NCI-H510A treated with DMSO at 0.1 percent for 48 hours (cell line): ENCODE results near the gene COL11A1.
"Not testable (repeated sequence)": the region's sequence is repeated elsewhere in the genome, so short reads cannot be mapped to it uniquely, and the experiment has no call there.

Experiments used
- DNase-seq: peaks from one replicate; lab custom pipeline; 2025; lab: John Stamatoyannopoulos, UW

The COL11A1 gene

GRCh38 chr1:103108376-103109150 is at the start of gene COL11A1:
Gene COL11A1, minus strand, starts transcription at chr1:103108522. Its CDS starts 344 bp downstream, at chr1:103108178.
- DNase-seq: no peak

- no peak for DNase-seq
Measured at GRCh38 chr1:103156966-103157365, 48.6 kb upstream of the COL11A1 start.

- DNase-seq: no peak
Measured at GRCh38 chr1:103146166-103146565, 37.8 kb upstream of the COL11A1 start.

DNA sequence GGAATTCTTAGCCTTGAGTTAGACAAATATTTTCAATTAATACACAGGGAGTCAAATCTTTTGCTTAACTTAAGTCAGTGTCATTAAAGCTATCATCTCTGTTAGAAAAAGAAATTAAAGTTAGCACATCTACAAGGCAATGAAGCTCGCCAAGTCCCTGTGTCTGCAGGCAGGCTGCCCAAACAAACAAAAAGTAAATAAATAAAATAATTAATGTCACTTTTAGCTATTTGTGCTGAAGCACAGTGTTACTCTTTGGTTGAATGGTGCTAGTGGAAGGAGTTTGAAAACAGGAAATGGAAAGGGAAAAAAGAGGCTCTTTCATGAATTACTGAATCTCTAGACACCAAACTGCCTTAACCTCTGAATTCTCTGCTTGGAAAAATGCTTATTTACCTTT is 37.1 kb upstream of the COL11A1 start:
- no peak for DNase-seq

GRCh38 chr1:103144681-103145080 is 36.4 kb upstream of the COL11A1 start:
- DNase-seq: no peak

DNA sequence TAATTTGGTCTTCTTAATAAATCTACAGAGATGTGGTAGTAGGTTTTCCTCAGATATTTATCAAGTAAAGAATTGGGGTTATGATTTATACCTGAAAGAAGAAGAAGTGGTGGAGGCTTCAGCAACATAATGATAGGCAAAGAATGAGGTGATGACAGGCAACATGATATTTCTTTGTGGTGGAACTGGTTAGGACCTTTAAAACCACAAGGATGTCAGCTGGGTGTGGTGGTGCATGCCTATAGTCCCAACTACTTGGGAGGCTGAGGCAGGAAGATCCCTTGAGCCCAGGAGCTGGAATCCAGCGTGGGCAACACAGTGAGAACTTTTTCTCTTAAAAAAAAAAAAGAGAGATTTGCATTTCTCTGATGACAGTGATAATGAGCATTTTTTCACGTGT is 34.1 kb upstream of the COL11A1 start:
- no peak for DNase-seq

DNA sequence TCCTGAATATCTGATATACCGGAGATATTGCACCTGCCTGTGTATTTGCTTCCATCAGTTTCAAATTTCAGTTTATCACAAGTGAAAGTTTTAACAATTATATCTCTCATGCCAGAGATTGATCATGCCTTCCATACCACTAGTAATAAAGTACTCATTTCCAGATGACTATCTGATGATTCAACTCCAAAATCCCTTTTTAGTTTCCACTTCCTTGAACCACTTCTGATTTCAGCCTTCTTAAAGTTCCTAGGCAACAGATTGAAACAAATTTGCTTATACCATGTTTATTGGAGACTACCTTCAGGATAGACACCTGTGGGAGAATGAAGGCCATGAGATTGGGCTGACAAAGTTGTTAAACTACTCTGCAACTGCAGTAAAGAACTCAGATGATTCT is 21.5 kb upstream of the COL11A1 start:
- no peak for DNase-seq

GRCh38 chr1:103129255-103129654 is 20.9 kb upstream of the COL11A1 start:
- DNase-seq: no peak

DNA sequence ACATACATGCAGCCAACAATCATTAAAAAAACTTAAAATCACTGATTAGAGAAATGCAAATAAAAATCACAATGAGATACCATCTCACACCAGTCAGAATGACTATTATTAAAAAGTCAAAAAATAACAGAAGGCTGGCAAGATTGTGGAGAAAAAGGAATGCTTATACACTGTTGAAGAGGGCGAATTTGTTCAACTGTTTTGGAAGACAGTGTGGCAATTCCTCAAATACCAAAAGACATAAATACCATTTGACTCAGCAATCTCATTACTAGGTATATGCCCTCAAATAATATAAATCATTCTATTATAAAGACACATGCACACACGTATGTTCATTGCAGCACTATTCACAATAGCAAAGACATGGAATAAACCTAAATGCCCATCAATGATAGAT is 19.9 kb upstream of the COL11A1 start:
- DNase-seq: not testable (repeated sequence)

- no peak for DNase-seq
Measured at GRCh38 chr1:103125219-103125618, 16.9 kb upstream of the COL11A1 start.

- no peak for DNase-seq
Measured at GRCh38 chr1:103122983-103123720, 14.8 kb upstream of the COL11A1 start.

DNA sequence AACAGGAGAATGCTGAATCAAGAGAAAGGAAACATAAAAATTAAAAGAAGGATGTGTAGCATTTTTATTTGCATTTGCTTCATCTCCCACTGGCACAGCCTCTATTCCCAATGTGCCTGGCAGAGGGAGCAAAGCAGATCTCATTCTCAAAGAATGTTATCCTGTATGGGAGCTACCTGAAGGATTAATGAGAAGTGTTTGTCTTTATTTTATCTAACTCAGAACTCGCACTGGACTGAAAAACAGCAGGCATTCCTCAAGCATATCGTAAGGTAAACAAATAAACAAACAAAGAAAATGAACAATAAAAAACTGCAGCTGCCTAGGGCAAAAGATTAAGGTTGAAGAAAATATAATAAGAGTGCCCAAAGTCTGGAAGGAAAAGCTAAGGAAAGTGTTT is 12.7 kb upstream of the COL11A1 start:
- DNase-seq: no peak

- no peak for DNase-seq
Measured at GRCh38 chr1:103112546-103112945, 4.2 kb upstream of the COL11A1 start.

GRCh38 chr1:103111926-103112325 is 3.6 kb upstream of the COL11A1 start:
- DNase-seq: no peak

- DNase-seq: no peak
Measured at GRCh38 chr1:103110701-103111100, 2.4 kb upstream of the COL11A1 start.

- DNase-seq: no peak
Measured at GRCh38 chr1:103109311-103109920, 1.1 kb upstream of the COL11A1 start.

GRCh38 chr1:103107741-103108375 is 464 bp downstream of the COL11A1 start:
- DNase-seq: no peak

- peak; percentile 70 for DNase-seq
Measured at GRCh38 chr1:103106426-103107341, 1.6 kb downstream of the COL11A1 start.

DNA sequence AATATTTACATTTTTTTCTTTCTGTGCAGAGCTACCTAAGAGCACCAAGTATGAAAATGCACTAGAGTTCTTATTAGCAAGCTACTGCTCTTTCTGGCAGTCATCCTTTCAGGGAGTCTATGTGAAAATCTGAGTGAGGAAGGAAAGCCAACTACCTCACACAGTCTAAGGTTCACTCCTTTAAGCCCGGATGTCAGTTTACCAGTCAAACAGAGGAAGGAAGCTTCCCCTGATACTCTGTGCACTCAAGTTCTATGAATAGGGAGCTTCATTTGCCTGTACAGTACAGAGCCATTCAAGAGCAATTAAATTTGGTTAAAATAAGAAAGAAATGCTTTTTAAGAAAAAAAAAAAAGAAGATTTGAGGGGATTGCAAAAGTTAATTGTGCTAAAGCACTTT is 6.9 kb downstream of the COL11A1 start:
- no peak for DNase-seq

DNA sequence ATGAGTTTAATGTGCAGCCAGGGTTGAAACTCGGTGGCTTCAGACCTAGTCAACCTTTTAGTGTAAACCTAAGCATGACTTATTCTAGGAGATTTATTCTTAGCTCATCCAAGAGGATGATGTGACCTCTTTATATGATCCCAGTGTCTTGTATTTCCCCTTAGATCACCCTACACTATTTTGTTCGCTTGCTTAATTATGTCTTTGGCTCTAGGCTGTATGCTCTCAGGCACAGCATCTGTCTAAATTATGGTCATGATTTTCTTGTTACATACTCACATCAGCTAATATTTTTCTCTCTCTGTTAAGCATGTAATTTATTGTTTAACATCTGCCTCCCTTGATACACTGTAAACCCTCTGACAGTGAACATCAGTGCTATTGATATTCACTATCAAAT is 19.1 kb downstream of the COL11A1 start:
- no peak for DNase-seq

- DNase-seq: no peak
Measured at GRCh38 chr1:103087256-103087655, 21.1 kb downstream of the COL11A1 start.
